ENCODE measurements around the gene MRRF.

The MRRF gene, protein sequence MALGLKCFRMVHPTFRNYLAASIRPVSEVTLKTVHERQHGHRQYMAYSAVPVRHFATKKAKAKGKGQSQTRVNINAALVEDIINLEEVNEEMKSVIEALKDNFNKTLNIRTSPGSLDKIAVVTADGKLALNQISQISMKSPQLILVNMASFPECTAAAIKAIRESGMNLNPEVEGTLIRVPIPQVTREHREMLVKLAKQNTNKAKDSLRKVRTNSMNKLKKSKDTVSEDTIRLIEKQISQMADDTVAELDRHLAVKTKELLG

DNA sequence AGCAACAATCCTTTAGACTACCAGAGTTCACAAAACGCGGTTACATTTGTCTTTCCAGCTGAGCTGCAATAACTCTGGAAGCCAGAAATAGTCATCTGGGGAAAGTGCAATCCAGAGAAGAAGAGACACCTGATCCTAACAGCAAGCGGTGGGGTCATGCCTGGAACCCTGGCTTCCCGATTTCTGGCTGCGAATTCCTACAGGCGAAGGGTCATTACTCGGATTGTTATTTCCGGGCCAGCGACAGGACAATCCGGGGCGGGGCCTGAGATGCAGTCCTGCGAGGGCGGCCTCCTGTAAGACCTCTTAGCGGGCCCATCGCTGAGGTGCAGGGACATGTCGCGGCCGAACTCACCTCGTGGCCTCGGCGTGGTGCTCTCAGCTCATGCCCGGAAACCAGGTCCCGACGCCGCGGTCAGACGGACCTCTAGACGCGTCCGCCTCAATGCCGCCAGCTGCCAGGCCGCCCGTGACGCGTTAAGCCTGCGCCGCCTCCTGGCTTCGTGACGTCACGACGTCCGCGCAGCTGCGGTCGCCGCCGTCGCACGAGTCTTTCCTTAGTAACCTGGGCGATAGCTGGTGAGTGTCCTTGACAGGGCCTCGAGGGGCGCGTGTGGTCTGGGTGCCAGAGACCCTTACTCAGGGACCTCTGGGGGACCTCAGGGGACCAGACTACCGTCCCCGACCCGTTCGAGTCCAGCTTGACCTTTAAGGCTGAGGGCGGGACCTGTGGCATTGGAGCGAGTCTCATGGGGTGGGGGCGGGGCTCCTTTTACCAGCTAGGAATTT, at the start of gene MRRF, which contains the start of gene RBM18:
MRRF (plus strand) TSS at position 523 of the 789 bp plus-strand sequence. CDS start 6,010 bp downstream, outside the sequence.
RBM18 (minus strand) TSS at position 481 of the 789 bp plus-strand sequence. CDS start 3,348 bp downstream, outside the sequence.
- peak; percentile 82 to 87 for DNase-seq

- no peak for DNase-seq
Measured at GRCh38 chr9:122215663-122216062, 49.0 kb upstream of the MRRF start.

GRCh38 chr9:122216138-122216797, 48.4 kb upstream of the MRRF start:
- no peak for DNase-seq

DNA sequence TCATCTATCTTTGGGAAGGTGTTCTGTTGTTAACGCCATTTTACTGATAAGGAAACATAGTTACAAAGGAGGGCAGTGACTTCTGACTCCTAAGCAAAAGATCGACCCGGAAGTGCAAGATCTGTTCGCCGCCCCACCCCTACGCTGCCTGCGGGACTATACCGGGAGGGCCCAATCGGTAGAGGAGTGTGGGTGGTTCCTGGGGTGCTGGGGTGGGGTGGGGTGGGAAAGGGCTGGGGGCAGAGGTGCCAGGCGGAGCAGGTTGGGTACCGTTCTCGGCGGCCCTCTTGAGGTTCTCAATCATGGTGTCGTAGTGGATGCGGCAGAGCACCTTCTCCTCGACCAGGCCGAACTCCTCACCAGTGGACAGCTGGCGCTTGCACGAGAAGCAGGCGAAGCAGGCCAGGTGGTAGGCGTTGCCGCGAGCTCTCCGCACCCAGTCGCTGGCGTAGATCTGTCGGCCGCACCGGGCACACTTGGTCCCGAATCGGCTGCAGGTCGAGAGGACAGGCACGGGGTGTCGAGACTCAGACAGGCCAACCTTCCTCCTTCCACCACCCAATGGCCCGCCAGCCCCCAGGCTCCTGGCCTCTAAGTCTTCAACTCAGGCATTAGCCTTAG, 47.8 kb upstream of the MRRF start:
- DNase-seq, result no peak

DNA sequence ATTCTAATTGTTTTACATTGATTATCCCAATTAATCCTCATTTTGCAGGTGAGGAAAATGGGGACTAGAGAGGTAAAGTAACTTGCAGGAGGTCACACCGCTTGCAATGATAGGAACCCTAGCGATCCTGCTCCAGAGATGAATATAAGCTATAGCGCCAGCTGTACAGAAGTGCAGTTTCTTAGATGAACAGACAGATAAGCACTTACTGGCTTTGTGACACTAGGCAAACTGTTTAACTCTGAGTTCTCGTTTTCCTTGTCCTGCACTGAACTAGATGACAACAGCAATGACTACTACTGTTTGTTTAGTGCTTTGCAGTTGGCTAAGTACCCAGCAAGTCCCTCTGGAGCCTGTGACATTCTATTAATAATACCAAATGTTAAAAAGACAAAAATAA, 47.0 kb upstream of the MRRF start:
- DNase-seq, result no peak

DNA sequence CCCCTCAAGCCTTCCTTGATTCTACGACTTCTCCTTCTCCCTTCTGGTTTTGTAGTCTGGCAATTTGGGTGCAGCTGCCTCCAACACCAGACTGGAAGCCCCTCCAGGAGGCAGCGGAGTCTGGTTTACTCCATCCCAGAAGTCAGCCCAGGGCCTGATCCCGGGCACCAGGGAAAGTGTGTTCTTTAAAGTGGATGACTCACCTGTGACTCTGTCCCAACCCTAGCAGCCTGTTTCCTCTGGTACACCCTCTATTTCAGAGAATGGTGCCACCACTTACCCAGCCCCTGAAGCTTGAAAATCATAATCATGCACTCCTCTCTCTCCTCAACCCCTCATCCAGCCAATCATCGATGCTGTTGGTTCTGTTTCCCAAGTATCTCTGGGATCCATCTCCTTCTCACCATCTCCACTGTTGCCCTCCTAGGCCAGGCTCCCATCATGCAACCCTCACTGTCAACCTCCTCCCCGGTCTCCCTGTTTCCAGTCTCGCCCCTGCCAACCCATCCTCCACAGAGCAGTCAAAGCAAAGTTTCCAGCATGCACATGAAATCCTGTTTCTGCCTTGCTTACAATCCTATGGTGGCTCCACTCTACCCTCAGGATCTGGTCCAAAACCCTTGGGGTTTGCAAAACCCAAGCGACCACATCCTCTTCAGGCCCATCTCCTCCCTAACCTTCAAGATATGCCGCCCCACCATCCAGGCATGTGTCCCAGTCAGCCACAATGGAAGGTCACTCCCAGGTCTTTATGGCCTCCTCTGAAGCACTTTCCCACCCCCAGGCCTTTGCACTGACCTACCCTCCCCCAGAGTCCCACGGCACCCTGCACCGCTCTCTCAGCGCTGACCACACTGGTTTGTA, 46.4 kb upstream of the MRRF start:
- no peak for DNase-seq

DNA sequence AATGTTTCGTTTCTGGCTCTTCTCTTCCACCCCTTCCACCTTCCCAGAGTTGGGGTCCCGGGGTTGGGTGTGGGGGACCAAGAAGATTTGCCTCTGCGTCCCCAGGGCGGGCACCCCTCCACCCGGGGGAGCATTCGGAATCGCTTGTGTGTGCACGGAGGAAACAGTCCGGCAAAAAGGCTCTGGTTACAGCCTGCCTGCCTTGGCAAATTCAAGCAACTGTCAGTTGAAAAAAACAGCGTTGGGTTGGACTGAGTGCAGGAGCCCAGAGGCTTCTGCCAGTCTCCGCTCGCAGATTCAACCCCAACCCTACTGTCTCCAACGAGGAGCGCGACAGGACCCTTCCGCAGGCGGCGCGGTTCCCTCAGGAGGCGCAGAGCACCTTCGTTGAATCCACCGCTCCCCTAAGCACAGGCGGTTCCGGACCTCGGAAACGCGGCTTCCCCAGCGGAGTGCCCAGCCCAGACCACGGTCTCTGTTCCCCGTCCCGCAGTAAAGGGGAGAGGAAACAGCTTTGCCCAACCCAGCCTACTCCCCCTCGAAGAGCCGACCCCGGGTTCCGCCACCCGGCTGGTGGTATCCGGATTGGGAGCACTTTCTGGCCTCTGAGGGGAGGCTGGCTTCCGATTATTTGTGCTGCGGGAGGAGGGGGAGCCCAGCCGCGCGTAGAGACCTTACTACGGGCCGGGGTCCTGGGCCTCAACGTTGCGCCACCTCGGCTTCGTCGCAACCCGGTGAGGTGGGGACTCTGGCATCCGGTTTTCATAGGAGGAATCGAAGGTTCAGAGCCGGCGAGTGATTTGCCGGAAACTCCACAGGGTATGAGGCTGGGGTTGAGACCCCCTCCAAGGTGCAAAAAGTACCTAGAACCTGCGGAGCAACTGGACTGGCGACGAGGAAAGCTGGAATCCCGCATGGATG, 45.5 kb upstream of the MRRF start:
- no peak for DNase-seq

GRCh38 chr9:122219856-122220672, 44.6 kb upstream of the MRRF start:
- DNase-seq, result no peak

GRCh38 chr9:122220673-122221182, 44.0 kb upstream of the MRRF start:
- no peak for DNase-seq

GRCh38 chr9:122221183-122221811, 43.4 kb upstream of the MRRF start:
- DNase-seq, result no peak

DNA sequence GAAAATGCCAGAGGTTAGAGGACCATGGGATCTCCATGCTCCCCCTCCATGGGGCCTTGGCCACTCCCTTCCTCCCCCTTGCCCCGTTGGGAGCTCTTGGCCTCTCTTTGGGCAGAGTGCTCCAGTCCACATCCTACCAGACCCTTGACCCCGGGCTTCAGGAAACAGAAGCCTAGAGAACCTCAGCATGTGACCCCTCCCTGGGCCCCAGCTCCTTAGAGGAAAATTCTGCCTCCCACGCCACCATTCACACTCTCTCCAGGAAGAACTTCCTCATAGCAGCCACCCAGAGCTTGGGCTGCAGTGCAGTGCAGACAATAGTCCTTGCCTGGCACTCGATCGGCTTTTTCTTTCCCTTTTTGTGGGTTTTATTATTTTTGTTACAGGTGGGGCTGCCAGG, 41.9 kb upstream of the MRRF start:
- DNase-seq, result peak; percentile 47 to 54

DNA sequence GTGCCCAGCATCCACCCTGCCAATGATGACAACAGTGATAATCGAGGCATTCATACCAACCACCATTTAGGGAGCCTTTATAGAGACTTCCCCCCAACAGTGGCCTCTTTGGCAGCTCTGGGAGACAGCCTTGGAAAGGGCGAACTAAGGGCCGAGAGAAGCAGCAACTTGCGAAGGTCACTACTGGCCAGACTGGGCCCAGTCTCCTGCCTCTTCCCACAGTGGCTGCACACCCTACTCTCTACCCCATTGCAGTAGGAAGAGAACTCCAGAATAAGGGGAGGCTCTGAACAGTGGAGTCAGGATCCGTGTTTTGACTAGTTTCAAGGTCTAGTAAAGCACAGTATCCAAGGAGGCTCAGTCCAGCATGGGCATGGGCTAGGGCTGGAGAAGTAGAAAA, 41.2 kb upstream of the MRRF start:
- no peak for DNase-seq

GRCh38 chr9:122225312-122226141, 39.2 kb upstream of the MRRF start:
- no peak for DNase-seq

DNA sequence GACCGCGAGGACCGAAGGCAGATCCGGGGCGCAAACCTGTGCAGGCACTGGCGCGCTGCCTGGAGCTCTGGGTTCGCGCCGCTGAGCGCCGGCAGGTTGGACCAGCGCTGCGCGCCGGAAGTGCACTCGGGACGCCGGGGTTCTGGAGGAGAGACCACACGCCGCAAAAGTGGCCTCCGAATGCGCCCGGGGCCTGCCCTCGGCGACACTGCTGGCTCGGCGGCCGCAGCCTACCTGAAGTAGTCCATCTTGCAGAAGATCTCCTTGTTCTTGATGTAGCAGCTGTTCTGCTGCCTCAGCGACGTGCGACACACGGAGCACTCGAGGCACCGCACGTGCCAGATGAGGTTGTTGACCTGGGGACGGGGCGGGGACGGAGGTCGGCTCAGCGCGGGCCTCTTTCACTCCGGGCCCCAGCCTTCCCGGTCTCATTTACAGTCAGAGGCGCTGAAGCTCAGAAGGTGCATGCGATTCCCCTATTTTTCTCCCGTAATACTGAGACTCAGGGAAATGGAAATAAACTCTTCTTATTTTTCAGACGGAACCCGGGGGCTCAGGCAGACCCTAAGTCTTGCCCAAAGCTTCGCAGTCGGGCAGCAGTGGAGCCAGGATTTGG, 38.4 kb upstream of the MRRF start:
- DNase-seq, result no peak

GRCh38 chr9:122226758-122227574, 37.7 kb upstream of the MRRF start:
- DNase-seq, result no peak

DNA sequence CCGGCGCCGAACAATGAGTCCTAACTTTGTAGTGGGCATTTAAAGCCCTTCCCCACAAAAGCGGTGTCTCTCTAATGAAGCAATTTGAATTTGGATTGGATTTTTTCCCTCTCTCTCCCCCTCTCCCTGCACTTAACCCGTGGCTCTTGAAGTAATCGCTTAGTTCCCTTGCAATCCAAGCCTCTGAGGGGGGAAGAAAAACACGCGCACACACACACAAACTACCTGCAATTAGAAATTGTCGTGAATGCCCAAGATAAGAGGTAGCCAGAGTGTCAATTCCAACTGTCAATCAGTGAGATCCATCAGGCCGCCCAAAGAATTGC, 37.1 kb upstream of the MRRF start:
- DNase-seq, result no peak

- no peak for DNase-seq
Measured at GRCh38 chr9:122228191-122228567, 36.5 kb upstream of the MRRF start.

All from inflammatory macrophage treated with lipopolysaccharide for 1 hour (primary cell).